ENCODE results near the gene MRAP.
"Not testable (repeated sequence)": the region's sequence is repeated elsewhere in the genome, so short reads cannot be mapped to it uniquely, and the experiment has no call there.

Gene MRAP

DNA sequence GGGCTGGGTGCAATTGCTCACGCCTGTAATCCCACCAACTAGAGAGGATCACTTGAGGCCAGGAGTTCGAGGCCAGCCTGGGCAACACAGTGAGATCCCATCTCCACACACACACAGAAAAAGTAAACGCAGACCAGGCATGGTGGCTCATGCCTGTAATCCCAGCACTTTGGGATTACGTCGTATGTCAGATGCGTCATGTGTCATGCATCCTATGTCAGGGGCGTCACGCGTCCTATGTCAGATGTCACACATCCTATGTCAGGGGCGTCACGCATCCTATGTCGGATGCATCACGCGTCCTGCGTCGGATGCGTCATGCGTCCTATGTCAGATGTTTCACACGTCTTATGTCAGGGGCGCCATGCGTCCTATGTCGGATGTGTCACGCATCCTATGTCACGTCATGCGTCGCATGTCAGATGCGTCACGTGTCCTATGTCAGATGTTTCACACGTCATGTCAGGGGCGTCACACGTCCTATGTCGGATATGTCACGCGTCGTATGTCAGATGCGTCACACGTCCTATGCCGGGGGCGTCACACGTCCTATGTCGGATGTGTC is 1.5 kb downstream of the MRAP start:
- no peak for DNase-seq (ENCODE audit: low spot score)

DNA sequence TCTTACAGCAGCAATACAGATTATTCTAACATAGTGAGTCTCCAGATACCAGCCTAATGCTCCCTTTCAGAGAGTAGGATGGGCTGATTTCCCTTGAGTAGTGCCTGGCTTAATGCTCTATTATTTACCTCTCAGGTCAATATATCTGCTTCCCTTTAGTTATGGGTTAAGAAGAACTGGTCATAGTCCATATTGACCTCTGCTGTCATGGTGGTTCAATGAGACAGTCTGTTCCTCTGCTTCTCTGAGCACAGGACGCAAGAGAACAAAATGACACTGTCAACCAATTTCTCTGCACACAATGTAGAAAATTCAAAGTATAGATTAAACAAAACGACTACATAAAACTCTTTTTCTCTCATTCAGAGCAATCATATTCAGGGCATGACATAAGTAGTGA is 2.9 kb downstream of the MRAP start:
- no peak for DNase-seq (ENCODE audit: low spot score)

GRCh38 chr21:32302560-32302959 is 3.9 kb downstream of the MRAP start:
- DNase-seq (ENCODE audit: low spot score), result no peak

DNA sequence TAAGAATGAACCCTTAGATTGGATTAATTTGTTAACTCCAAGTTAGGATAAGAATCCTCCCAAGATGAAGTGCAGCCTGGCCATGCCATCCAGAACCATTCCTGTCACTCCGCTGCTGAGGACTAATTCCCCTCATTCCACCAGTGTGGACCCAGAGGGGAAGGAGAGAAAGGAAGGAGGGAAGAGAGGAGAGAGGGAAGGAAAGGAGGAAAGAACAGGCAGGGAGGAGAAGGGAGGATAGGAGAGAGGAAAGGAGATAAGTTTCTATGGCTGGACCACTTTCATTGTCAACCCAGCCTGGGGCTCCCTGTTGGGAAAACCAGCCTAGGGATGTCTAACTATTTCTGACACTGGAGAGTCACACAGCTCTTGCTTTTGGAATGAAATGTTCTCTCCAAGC is 4.7 kb downstream of the MRAP start:
- no peak for DNase-seq (ENCODE audit: low spot score)

GRCh38 chr21:32304998-32305397 is 6.3 kb downstream of the MRAP start:
- no peak for DNase-seq (ENCODE audit: low spot score)

DNA sequence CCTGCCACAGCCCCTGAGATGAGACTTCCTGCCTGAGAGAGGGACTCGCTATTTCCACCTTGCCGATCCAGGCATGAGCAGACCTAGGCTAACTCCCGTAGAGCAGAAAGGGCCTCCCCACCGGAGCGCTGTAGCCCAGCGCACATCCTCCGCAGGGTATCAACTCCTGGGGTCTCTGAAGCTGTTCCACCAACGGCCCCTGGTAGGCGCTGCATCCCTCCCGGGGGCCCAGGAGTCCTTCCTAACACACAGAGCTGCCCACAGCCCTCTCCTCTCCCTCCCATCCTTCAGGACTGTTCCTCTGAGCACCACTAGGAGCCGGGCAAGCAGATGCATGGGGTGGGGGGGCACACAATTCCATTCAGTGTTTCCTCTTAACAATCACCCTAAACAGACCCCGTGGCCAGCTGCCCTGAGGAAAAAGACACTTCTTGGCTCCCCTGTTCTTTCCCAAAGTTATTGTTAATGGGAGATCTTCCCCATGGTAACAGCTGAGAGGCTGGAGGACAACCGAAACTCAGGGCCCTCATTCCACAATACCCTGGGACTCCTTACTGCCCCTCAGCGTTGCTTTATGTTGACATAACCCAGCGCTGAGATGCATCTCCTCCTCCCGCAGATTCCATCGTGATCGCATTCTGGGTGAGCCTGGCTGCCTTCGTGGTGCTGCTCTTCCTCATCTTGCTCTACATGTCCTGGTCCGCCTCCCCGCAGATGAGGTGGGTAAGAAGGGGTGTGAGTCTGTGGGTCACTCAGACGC is 7.5 kb downstream of the MRAP start:
- DNase-seq (ENCODE audit: low spot score), result peak; percentile 97

GRCh38 chr21:32307706-32308105 is 9.1 kb downstream of the MRAP start:
- DNase-seq (ENCODE audit: low spot score), result no peak

DNA sequence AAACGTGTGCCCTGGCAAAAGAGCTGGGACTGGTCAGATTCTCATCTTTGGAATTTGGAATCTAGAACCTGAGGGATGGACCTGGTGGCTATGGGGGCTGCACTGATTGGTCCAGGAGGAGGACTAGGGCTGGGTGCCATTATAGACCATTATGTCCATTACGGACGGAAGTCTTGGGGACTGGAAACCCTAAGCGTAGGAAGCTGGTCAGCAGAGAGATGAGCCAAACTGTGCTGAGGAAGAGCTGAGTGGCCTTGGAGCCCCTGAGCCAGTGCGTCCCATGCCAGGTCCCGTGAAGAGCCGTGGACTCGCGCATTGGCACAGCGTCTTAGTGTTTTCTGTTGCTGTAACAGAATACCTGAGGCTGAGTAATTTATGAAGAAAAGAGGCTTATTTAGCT is 10.0 kb downstream of the MRAP start:
- DNase-seq (ENCODE audit: low spot score), result no peak

- no peak for DNase-seq (ENCODE audit: low spot score)
These were observed 11.3 kb downstream of the MRAP start for GRCh38 chr21:32309906-32310460.

GRCh38 chr21:32310976-32311375 is 12.3 kb downstream of the MRAP start:
- DNase-seq (ENCODE audit: low spot score), result not testable (repeated sequence)

- DNase-seq (ENCODE audit: low spot score), result no peak
These were observed 13.0 kb downstream of the MRAP start for GRCh38 chr21:32311621-32312020.

GRCh38 chr21:32312326-32312725 is 13.7 kb downstream of the MRAP start:
- DNase-seq (ENCODE audit: low spot score), result no peak

- DNase-seq (ENCODE audit: low spot score), result no peak
These were observed 14.3 kb downstream of the MRAP start for GRCh38 chr21:32312976-32313375.

- DNase-seq (ENCODE audit: low spot score), result no peak
These were observed 16.2 kb downstream of the MRAP start for GRCh38 chr21:32314806-32315205.

DNA sequence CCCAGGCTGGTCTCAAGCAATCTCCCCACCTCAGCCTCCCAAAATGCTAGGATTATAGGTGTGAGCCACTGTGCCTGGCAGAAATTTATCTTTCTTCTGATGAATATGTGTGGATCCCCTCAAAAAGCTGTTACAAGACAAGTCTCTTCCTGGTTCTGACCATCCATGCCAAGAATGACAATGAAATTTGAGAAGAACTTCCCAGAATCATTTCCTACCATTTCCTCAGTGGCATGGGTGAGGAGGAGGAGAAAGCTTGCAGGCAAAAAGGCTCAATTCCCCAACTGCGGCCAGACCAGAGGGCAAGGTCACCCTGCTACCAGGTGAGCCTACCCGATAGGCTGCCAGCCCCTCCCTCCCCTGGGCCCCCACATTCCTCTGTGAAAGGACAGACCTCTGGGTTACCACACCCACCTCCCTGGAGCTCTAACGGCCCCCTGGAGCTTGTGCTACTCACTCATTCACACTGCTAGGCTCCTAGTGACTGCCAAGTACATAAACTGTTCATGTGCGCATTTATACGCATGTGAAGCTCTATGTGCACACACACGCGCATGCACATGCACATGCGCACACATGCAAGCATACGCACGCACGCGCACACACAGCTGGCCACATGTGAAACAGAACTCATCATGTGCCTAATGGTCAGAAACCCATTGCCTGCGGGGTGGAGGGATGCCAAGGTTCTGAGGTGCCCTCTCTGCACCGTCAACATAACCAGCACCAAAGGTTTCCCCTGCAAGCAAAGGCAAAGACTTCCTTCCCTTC is 17.0 kb downstream of the MRAP start:
- no peak for DNase-seq (ENCODE audit: low spot score)

DNA sequence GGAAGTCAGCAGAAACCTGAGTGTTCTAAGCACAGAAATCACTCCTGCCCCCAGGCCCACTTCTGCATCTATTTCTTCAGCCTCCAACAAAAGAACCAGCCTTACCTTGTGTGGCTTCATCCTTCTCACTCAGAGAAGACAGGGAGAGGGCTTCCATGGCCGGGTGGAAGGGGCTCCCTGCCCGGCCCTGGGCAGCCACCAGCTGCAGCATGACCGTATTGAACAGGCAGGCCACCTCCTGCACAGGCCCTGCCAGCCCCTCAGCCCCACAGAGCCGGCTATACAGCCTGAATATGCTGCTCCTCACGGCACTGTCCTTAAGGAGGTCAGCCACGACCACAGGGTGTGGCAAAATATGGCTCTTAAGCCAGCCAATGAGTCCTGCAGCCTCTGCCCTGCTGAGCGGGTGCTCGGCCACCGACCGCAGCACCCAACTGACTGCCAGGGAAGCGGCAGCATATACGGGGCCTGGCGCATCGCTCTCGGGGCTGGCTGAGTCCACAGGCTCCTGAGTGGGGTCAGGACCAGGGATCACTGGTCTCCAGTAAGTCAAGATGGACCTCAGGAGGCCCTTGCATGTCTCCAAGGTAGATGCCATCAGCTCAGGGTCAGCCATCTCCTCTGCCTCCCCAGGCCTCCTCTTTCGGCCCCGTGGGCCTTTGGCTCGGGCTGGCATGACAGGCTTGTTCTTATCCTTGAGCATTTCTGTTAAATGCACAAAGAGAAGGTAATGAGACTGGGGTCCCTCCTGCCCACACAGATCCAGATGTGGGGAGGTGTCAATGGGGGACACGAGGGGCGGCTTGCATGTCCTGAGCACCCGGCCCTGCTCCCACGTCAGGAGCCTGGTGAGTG is 17.9 kb downstream of the MRAP start:
- no peak for DNase-seq (ENCODE audit: low spot score)

DNA sequence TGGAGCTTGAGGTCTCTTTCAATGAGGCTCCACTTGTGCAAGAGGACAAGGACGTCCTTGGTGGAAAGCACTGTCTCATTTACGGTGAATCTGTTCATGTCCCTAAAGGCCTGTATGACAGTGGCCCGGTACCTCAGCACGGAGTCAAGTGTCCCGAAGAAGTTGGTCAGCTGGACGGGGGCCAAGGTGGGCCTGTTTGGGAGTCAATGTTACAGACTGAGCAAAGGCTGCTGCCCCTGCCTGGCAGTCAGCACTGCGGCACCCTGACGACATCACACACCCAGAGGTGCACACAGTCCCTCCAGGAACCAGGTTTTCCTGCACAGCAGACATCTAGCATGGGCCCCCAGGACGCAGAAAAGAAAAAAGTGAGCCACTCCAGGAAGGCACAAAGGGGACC is 19.1 kb downstream of the MRAP start:
- DNase-seq (ENCODE audit: low spot score), result no peak

GRCh38 chr21:32319012-32319411 is 20.4 kb downstream of the MRAP start:
- no peak for DNase-seq (ENCODE audit: low spot score)

GRCh38 chr21:32320059-32320458 is 21.4 kb downstream of the MRAP start:
- DNase-seq (ENCODE audit: low spot score), result peak; percentile 66

DNA sequence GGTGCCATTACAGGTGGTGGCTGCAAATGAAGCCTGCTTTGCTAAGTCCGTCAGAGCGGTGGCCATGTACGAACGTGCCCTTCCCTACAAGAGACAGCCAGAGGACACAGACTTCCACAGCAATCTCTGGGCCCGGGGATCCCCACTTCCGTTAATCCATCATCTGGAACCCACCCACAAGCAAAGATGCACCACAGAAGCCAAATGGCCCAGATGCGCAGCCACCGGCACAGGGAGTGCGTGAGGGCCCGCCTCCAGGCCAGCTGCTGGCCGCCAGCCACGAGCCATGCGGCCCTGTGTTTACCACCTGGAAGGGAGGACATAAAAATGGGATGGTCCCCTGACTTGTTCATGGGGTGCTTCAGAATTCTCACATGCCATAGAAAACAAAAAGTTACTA is 22.1 kb downstream of the MRAP start:
- no peak for DNase-seq (ENCODE audit: low spot score)

- DNase-seq (ENCODE audit: low spot score), result no peak
These were observed 22.8 kb downstream of the MRAP start for GRCh38 chr21:32321480-32321879.

DNA sequence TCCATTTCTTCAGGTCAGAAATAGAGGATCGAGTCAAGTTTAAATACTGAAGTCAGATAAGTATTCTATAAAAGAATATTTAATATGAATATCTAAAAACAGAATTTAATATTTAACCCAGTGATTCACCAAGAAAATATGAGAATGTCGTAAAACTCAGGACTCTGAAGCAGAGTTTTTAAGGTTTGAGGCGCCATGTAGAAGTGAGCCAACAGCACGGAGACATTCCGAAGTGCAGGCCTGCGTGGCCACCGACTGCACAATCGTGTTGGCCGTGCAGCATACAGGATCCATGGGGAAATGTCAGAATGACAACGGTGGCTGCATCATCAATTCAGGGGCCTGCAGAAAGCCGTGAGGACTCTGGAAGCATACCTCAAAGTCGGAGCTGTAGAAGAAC is 23.4 kb downstream of the MRAP start:
- DNase-seq (ENCODE audit: low spot score), result no peak

Measured in pons (tissue), 1 donor.